ENCODE results near the gene TMEM176B. TPM values are rescaled to one million over a fixed set of nuclear protein-coding genes. Genes with fewer than 3 reads are reported as not detected.

The TMEM176B gene
- total RNA-seq, 2 donors from 2014 or later: 4.5 to 14.5 TPM

DNA sequence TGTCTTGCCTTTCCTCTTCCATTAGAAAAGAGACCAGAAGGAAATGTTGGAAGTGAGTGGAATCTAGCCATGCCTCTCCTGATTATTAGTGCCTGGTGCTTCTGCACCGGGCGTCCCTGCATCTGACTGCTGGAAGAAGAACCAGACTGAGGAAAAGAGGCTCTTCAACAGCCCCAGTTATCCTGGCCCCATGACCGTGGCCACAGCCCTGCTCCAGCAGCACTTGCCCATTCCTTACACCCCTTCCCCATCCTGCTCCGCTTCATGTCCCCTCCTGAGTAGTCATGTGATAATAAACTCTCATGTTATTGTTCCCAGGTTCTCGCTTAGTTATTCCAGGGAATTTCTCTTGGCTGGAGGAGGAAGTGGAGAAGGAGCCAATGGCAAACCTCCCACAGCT is 4.6 kb upstream of the TMEM176B start:
- no peak for DNase-seq (ENCODE audit: low spot score)
- Histone ChIP-seq H3K27ac (no peak overlapping the region), H3K4me1 (replicated peaks) (no peaks in the 10 kb centered on the region), H3K4me3 (no peak overlapping the region), H3K36me3 (no peaks in the 10 kb centered on the region), H3K9me3 (no peaks in the 10 kb centered on the region), H3K27me3 (replicated peaks; ENCODE audit: insufficient read depth) (peaks cover 8% of the 10 kb centered on the region)
- TF ChIP-seq POLR2A (IDR thresholded peaks at IDR 0.05) (no peak), CTCF (IDR thresholded peaks at IDR 0.05) (no peak), POLR2AphosphoS5 (IDR thresholded peaks at IDR 0.05) (no peak)
- 80% methylated on average over 5 of the region's 5 CpGs for WGBS
- intact Hi-C loops (cut with DNase I): no loop called here

DNA sequence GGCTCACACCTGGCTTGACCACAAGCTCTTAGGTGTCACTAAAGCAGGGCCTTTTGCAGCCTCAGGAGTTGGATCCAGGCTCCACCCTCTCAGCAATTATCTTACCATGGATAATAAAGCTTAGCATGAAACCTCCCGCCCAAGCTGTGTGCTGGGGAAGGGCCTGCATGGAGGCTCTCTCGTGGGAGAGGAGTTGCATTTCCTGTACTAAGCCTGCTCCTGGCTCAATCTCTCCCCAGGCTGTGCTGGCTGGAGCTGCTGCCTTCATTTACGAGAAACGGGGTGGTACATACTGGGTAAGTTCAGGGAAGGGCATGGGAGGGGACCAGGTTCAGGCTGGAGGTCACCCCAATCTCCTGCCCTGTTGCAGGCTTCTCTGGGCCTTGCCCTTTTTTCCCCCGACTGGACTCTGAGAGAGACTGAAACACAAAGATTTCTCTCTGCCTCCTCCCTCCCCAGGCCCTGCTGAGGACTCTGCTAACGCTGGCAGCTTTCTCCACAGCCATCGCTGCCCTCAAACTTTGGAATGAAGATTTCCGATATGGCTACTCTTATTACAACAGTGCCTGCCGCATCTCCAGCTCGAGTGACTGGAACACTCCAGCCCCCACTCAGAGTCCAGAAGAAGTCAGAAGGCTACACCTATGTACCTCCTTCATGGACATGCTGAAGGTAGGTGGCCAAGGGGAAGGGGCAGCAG is 3.1 kb upstream of the TMEM176B start:
- no peak overlapping the region for H3K27ac ChIP-seq
- no peaks in the 10 kb centered on the region for H3K36me3 ChIP-seq
- peaks cover 11% of the 10 kb centered on the region for H3K27me3 ChIP-seq (replicated peaks; ENCODE audit: insufficient read depth)
- no peaks in the 10 kb centered on the region for H3K9me3 ChIP-seq
- no peak for TF ChIP-seq POLR2AphosphoS5 (IDR thresholded peaks at IDR 0.05)
- no peak for TF ChIP-seq CTCF (IDR thresholded peaks at IDR 0.05)
- no peak for TF ChIP-seq POLR2A (IDR thresholded peaks at IDR 0.05)
- DNase-seq (ENCODE audit: low spot score): no peak
- intact Hi-C loops (cut with DNase I): no loop called here
- 72% methylated on average over 10 of the region's 10 CpGs for WGBS
- H3K4me1 ChIP-seq (replicated peaks): no peaks in the 10 kb centered on the region
- no peak overlapping the region for H3K4me3 ChIP-seq

DNA sequence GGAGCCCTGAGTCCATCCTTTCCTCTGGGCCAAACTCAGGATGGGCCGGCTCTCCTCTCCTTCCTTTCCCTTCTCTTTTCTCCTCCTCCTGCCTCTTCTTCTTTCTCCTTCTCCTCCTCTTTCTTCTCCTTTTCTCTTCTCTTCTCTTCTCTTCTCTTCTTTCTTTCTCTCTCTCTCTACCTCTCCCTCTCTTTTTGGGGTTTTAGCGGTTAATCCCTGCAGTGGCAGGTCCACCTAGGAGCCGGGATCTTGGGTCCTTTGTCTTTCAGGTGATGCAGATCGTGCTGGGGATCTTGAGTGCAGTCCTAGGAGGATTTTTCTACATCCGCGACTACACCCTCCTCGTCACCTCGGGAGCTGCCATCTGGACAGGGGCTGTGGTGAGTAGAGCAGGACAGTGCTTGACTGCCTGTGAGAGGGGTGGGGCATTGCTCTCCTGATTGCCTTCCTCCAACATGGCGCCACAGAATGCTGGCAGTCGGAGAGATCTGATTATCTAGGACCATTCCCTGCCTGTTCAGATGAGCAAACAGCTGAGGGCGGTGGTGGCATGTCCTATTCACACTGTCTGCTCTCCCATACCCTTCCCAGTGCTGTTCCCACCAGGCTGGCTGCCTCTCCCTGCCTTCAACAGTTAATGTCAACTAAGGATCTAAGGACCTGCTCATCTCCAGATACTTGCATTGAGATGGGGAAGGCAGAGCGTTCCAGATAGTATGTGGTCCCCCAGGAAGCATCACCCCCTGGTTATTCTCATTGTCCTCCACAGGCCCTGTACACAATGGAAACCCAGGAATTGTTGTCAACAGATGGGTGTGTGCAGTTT is 2.0 kb upstream of the TMEM176B start:
- Histone ChIP-seq H3K4me1 (replicated peaks) (no peaks in the 10 kb centered on the region), H3K27ac (no peak overlapping the region), H3K36me3 (no peaks in the 10 kb centered on the region), H3K9me3 (no peaks in the 10 kb centered on the region), H3K4me3 (no peak overlapping the region), H3K27me3 (replicated peaks; ENCODE audit: insufficient read depth) (peaks cover 11% of the 10 kb centered on the region)
- 91% methylated on average over 12 of the region's 12 CpGs for WGBS
- TF ChIP-seq CTCF (IDR thresholded peaks at IDR 0.05) (no peak), POLR2A (IDR thresholded peaks at IDR 0.05) (no peak), POLR2AphosphoS5 (IDR thresholded peaks at IDR 0.05) (no peak)
- DNase-seq (ENCODE audit: low spot score): no peak
- intact Hi-C loops (cut with DNase I): no loop called here

DNA sequence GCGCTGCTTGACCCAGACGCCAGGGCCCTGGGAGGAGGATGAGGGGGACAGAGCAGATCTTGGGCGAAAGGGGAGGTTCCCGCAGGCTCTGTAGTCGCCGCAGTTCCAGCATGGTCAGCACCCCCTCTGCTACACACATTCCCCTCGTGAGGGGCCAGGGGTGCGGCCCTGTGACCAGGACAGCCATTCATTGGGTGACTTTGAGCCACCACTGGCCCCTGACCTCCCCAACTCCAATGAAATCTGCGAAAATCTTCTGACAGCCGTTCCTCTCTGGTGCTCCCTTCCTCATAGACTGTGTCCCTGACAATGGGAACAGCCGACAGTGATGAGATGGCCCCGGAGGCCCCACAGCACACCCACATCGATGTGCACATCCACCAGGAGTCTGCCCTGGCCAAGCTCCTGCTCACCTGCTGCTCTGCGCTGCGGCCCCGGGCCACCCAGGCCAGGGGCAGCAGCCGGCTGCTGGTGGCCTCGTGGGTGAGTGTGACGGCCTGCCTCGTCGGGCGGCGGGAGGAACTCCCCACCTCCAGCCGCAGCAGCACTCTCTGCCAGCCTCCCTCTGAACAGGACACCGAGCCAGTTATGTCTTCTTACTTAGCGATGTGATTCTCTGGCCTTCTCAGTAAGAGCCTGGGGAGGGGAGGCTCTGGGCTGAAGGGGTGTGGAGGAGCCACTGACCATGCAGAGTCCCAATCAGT is 1.2 kb upstream of the TMEM176B start:
- Histone ChIP-seq H3K4me3 (peak overlapping the region in 1 of 2 donors; percentile 39), H3K27ac (no peak overlapping the region), H3K27me3 (replicated peaks; ENCODE audit: insufficient read depth) (peaks cover 11% of the 10 kb centered on the region), H3K36me3 (no peaks in the 10 kb centered on the region), H3K9me3 (no peaks in the 10 kb centered on the region), H3K4me1 (replicated peaks) (no peaks in the 10 kb centered on the region)
- 34% methylated on average over 25 of the region's 26 CpGs for WGBS
- TF ChIP-seq CTCF (IDR thresholded peaks at IDR 0.05) (no peak), POLR2AphosphoS5 (IDR thresholded peaks at IDR 0.05) (no peak), POLR2A (IDR thresholded peaks at IDR 0.05) (no peak)
- DNase-seq (ENCODE audit: low spot score): no peak
- intact Hi-C loops (cut with DNase I): no loop called here
